GM18508 (cell line): Measurements from ENCODE around the gene HEY2.
"Not testable (repeated sequence)": the region's sequence is repeated elsewhere in the genome, so short reads cannot be mapped to it uniquely, and the experiment has no call there.

Experiments
- ATAC-seq: cut with Tn5 transposase; IDR thresholded peaks from one replicate; pipeline ENCODE4 v1.9.1; 2021; ENCODE audit warnings: moderate number of reproducible peaks; ENCODE audit not compliant: insufficient read depth, unreplicated experiment

Gene HEY2

DNA sequence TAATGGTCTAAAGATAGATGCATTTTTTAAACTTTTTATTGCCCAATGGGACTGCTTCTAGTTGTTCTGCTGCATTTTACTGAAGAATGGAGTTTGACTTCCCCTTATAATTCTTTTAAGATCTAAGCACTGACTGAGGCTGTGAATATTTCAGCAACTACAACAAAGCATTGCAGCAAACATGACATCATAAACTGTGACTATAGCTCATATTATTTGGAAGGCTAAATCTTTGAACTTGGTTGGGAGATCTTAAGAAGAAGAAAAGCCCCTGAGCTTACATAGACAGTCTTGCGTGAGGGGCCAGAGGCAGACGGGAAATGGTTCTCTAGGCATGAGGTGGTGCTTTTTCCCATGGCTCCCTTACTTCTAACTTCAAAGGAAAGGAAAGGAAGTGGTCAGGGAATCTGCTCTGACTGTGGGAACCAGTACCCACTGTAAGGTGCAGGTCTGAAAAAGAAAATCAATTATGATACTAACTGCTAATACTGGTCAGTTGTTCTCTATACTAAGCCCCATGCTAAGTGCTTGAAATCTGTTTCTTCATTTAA lies 14.8 kb downstream of the HEY2 start:
- no peak for ATAC-seq

- no peak for ATAC-seq
Observed at GRCh38 chr6:125765944-125766343, 16.5 kb downstream of the HEY2 start.

- no peak for ATAC-seq
Observed at GRCh38 chr6:125766641-125767040, 17.2 kb downstream of the HEY2 start.

- no peak for ATAC-seq
Observed at GRCh38 chr6:125769147-125769783, 19.8 kb downstream of the HEY2 start.

DNA sequence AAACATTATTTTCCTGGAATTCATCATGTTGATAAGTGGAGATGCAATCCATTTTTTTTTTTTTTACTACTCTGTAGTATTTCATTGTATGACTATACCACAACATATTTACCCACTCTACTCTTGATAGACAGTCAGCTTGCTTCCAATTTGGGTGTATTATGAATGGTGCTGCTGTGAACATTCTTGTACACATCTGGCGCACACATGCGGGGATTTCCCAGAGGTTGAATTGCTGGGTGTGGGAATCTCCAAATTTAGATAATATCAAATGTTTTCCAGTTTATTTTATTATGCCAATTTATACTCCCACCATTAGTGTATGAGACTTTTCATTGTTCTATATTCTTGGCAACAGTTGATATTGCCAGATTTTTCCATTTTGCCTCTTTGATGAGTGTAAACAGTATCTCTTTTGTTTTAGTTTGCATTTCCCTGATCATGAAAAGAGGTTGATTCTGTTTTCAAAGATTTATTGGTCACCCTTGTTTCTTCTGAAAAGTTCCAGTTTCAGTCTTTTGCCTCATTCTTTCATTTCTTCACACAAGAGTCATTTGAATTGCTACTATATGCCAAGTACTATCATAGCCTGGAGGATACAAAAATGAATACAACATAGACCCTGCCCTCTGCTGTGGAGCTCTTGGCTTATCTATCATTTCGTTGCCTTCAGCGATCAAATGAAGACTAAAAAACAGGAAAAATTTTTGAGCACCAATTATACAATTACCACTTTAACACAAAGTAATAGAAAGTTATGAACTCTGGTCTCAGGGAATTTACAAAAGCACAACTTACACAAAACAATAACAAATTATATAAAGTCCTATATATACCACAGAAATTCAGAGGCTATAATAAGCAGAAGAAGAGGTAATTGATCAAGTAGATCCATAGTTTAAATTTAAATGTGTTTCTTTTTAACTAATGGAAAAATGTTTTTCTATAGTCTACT lies 24.2 kb downstream of the HEY2 start:
- ATAC-seq, result no peak

GRCh38 chr6:125776107-125776826 lies 26.8 kb downstream of the HEY2 start:
- ATAC-seq, result not testable (repeated sequence)

GRCh38 chr6:125779924-125780539 lies 30.6 kb downstream of the HEY2 start:
- peak; percentile 78 for ATAC-seq

- peak; percentile 36 for ATAC-seq
Observed at GRCh38 chr6:125780540-125781313, 31.3 kb downstream of the HEY2 start.

GRCh38 chr6:125781314-125781868 lies 32.0 kb downstream of the HEY2 start:
- ATAC-seq, result peak; percentile 17

GRCh38 chr6:125784365-125784764 lies 34.9 kb downstream of the HEY2 start:
- no peak for ATAC-seq

DNA sequence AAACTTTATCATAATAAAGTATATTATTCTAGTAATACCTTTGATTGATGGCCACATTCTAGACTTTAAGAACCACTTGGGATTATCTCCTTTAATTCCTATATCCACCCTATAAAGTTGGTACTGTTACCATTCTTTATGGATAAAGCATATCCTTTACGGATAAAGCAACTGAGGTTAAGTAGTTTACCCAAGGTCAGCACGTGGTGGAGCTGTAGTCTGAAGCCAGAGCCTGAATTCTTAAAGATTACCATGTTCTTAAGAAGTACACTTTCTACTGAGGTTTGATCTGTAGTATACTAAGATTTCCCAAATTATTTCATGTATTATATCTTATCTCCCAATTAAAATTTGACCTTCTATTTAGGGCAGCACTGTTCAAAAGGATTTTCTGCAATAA lies 38.4 kb downstream of the HEY2 start:
- no peak for ATAC-seq

GRCh38 chr6:125789167-125789566 lies 39.7 kb downstream of the HEY2 start:
- ATAC-seq, result no peak

GRCh38 chr6:125789576-125790357 lies 40.3 kb downstream of the HEY2 start:
- no peak for ATAC-seq

- peak; percentile 36 for ATAC-seq
Observed at GRCh38 chr6:125790358-125791150, 41.1 kb downstream of the HEY2 start, which contains the start of gene NCOA7. Gene NCOA7 (plus strand): TSS chr6:125790960. CDS start chr6:125815355, 24,395 bp downstream.

- ATAC-seq, result peak; percentile 34
Observed at GRCh38 chr6:125791151-125791819, 41.9 kb downstream of the HEY2 start.

GRCh38 chr6:125791820-125792165 lies 42.4 kb downstream of the HEY2 start:
- ATAC-seq, result no peak

GRCh38 chr6:125792172-125792571 lies 42.7 kb downstream of the HEY2 start:
- no peak for ATAC-seq
